A549 treated with CpdA at 1 μM for 4 hours (cell line): ENCODE results near the gene COA3. TPM values are rescaled to one million over a fixed set of nuclear protein-coding genes. Genes with fewer than 3 reads are reported as not detected.

ENCODE experiments used
- total RNA-seq: library from RNA; stranded (reverse); fragments of 200-300 nt; extraction: Qiagen RNA extraction; gene quantifications from 5 replicates; pipeline ENCODE4 v1.2.3, GENCODE V29; 2022; ENCODE audit warnings: low read depth

Gene COA3
- total RNA-seq, result 118 to 141 TPM (median 138 TPM) in 5 replicates

GRCh38 chr17:42798383-42799380 lies at the start of gene COA3, which contains the start of gene CNTD1:
Gene COA3 (minus strand): TSS chr17:42798704. CDS start chr17:42798681, 23 bp downstream.
Gene CNTD1 (plus strand): TSS chr17:42798861. CDS start chr17:42799068, 207 bp downstream.

GRCh38 chr17:42844271-42844670 lies 45.8 kb upstream of the COA3 start, which contains the start of gene AOC2:
Gene AOC2 (plus strand): TSS chr17:42844580. CDS start chr17:42844627, 47 bp downstream.

GRCh38 chr17:42832934-42833766 lies 34.6 kb upstream of the COA3 start, which contains the start of gene PSME3:
Gene PSME3 (plus strand): TSS chr17:42833397. CDS start chr17:42833632, 235 bp downstream.

GRCh38 chr17:42779936-42780850 lies 18.3 kb downstream of the COA3 start, which contains the start of gene WNK4:
Gene WNK4 (plus strand): TSS chr17:42780610. CDS start chr17:42780699, 89 bp downstream.

GRCh38 chr17:42773290-42774035 lies 25.0 kb downstream of the COA3 start, which contains the start of gene VPS25:
Gene VPS25 (plus strand): TSS chr17:42773449. CDS start chr17:42773476, 27 bp downstream.

GRCh38 chr17:42760652-42761581 lies 37.6 kb downstream of the COA3 start, which contains the start of gene RAMP2:
Gene RAMP2 (plus strand): TSS chr17:42761227. CDS start chr17:42761262, 35 bp downstream.

Other genes with a start within 250 kb of the COA3 start
- gene HSD17B1, start 245.8 kb downstream of the COA3 start, total RNA-seq, result 1.2 to 1.9 TPM (median 1.5 TPM) in 5 replicates
- 104 to 135 TPM (median 124 TPM) in 5 replicates for gene COASY, start 236.6 kb downstream of the COA3 start, total RNA-seq
- 51.8 to 60.6 TPM (median 57.2 TPM) in 5 replicates for gene MLX, start 231.6 kb downstream of the COA3 start, total RNA-seq
- 35.3 to 49.1 TPM (median 36.5 TPM) in 5 replicates for gene PSMC3IP, start 221.0 kb downstream of the COA3 start, total RNA-seq
- 27.4 to 32.7 TPM (median 29.2 TPM) in 5 replicates for gene RETREG3, start 189.3 kb downstream of the COA3 start, total RNA-seq
- 145 to 162 TPM (median 150 TPM) in 5 replicates for gene TUBG1, start 189.0 kb downstream of the COA3 start, total RNA-seq
- gene TUBG2, start 139.4 kb downstream of the COA3 start, total RNA-seq, result 21.3 to 26.6 TPM (median 23.8 TPM) in 5 replicates
- gene PLEKHH3, start 121.7 kb downstream of the COA3 start, total RNA-seq, result 11.4 to 20.4 TPM (median 18.3 TPM) in 5 replicates
- 0.30 to 0.63 TPM (median 0.37 TPM) in 5 replicates for gene CCR10, start 116.9 kb downstream of the COA3 start, total RNA-seq
- 5.1 to 6.9 TPM (median 5.5 TPM) in 5 replicates for gene CNTNAP1, start 116.2 kb downstream of the COA3 start, total RNA-seq
- 8.1 to 12.6 TPM (median 11.6 TPM) in 5 replicates for gene EZH1, start 53.7 kb downstream of the COA3 start, total RNA-seq
- gene RAMP2, start 37.5 kb downstream of the COA3 start, total RNA-seq, result 0.65 to 1.3 TPM (median 0.99 TPM) in 5 replicates
- gene VPS25, start 25.3 kb downstream of the COA3 start, total RNA-seq, result 126 to 132 TPM (median 128 TPM) in 5 replicates
- 0.92 to 2.0 TPM (median 1.3 TPM) in 5 replicates for gene WNK4, start 18.1 kb downstream of the COA3 start, total RNA-seq
- gene CNTD1, start 157 bp upstream of the COA3 start, total RNA-seq, result 0.08 to 0.27 TPM (median 0.25 TPM) in 3 of 5 replicates, not detected in the others
- gene BECN1, start 25.6 kb upstream of the COA3 start, total RNA-seq, result 76.8 to 105 TPM (median 80.9 TPM) in 5 replicates
- gene PSME3, start 34.7 kb upstream of the COA3 start, total RNA-seq, result 225 to 304 TPM (median 243 TPM) in 5 replicates
- 1.4 to 3.0 TPM (median 2.0 TPM) in 5 replicates for gene AOC2, start 45.9 kb upstream of the COA3 start, total RNA-seq
- 0.97 to 2.1 TPM (median 1.0 TPM) in 5 replicates for gene AOC3, start 52.5 kb upstream of the COA3 start, total RNA-seq
- gene G6PC1, start 102.1 kb upstream of the COA3 start, total RNA-seq, result not detected in 5 replicates
- 51.5 to 58.5 TPM (median 55.3 TPM) in 5 replicates for gene AARSD1, start 165.8 kb upstream of the COA3 start, total RNA-seq
- gene PTGES3L, start 181.4 kb upstream of the COA3 start, total RNA-seq, result 0.55 to 0.99 TPM (median 0.84 TPM) in 5 replicates
- 19.6 to 21.7 TPM (median 20.3 TPM) in 5 replicates for gene RUNDC1, start 181.9 kb upstream of the COA3 start, total RNA-seq
- gene RPL27, start 199.7 kb upstream of the COA3 start, total RNA-seq, result 2,853 to 3,460 TPM (median 3,163 TPM) in 5 replicates
- gene IFI35, start 208.1 kb upstream of the COA3 start, total RNA-seq, result 17.3 to 19.5 TPM (median 17.9 TPM) in 5 replicates
- gene VAT1, start 223.7 kb upstream of the COA3 start, total RNA-seq, result 202 to 235 TPM (median 227 TPM) in 5 replicates
- 0.13 to 0.24 TPM (median 0.15 TPM) in 5 replicates for gene RND2, start 226.5 kb upstream of the COA3 start, total RNA-seq